ENCODE data around the gene LAMA3.

The LAMA3 gene

GRCh38 chr18:24003903-24004640 lies 314.8 kb downstream of the LAMA3 start:
- no peak for DNase-seq (ENCODE audit: low spot score)

Data from CD4-positive, alpha-beta T cell treated with Interleukin-2 at 100 ng/mL for 4 hours (primary cell).